SJCRH30 (cell line): ENCODE results near the gene TDRD1. TPM values are rescaled to one million over a fixed set of nuclear protein-coding genes. Genes with fewer than 3 reads are reported as not detected.
"Not testable (repeated sequence)": the region's sequence is repeated elsewhere in the genome, so short reads cannot be mapped to it uniquely, and the experiment has no call there.

ENCODE experiments used
- DNase-seq, 2 experiments: peaks; one replicate each; pipeline ENCODE4 v3.0.0-alpha.2; 2015 to 2020
- H3K27ac ChIP-seq: fragments of 250-450 bp; sonication (Bioruptor Pico); 2 replicates; pipeline ENCODE4 v1.5.1; 2020; ENCODE audit warnings: mild to moderate bottlenecking, moderate library complexity
- H3K27me3 ChIP-seq: fragments of 250-450 bp; sonication (Bioruptor Pico); 2 replicates; pipeline ENCODE4 v1.5.1; 2020; ENCODE audit warnings: mild to moderate bottlenecking, moderate library complexity
- H3K36me3 ChIP-seq: fragments of 250-450 bp; sonication (Bioruptor Pico); 2 replicates; pipeline ENCODE4 v1.5.1; 2020; ENCODE audit warnings: mild to moderate bottlenecking, moderate library complexity
- H3K4me1 ChIP-seq: fragments of 250-450 bp; sonication (Bioruptor Pico); 2 replicates; pipeline ENCODE4 v1.5.1; 2020; ENCODE audit warnings: mild to moderate bottlenecking, moderate library complexity
- H3K4me3 ChIP-seq: fragments of 250-450 bp; sonication (Bioruptor Pico); 2 replicates; pipeline ENCODE4 v1.5.1; 2020; ENCODE audit warnings: mild to moderate bottlenecking, moderate library complexity
- H3K9me3 ChIP-seq: fragments of 250-450 bp; sonication (Bioruptor Pico); replicated peaks from 2 replicates; pipeline ENCODE4 v1.5.1; 2020; ENCODE audit warnings: mild to moderate bottlenecking, moderate library complexity
- total RNA-seq: library from RNA; depleted of rRNA; stranded (reverse); fragments of >200 nt; shearing (Covaris generic); gene quantifications from 2 replicates; pipeline ENCODE4 v1.2.3, GENCODE V29; 2014; rRNA removed

Gene TDRD1
- 0.61 TPM in 2 replicates for total RNA-seq

DNA sequence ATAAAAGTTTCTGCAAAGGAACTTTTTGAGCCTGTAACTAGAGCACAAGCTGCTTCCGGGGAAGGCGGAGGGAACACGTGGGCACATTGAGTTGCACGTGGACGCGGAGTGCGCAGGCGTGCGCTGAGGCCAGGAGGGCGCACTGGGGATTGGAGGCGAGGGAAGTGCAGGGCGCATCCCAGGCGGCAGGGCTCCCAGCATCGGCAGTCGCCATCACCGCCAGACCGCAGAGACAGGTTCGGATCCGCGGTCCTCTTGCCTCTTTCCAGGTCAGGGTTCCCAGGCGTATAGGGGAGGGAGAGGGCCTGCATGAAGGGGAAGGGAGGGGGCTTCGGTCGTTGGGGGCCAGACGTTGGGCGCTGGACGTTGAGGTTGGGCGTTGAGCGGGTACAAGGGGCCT is at the start of gene TDRD1:
Gene TDRD1 (plus strand): TSS at position 206 of the 400 bp plus-strand sequence. CDS start 8,479 bp downstream, outside the sequence.
- H3K27ac ChIP-seq = no peak within 1 kb of the TSS
- no peak within 1 kb of the TSS for H3K4me3 ChIP-seq
- peaks cover 16% of the 10 kb centered on the region for H3K4me1 ChIP-seq
- 0 out of 2 replicates have a peak, but pooled peaks cover 2% of the 10 kb centered on the region for H3K9me3 ChIP-seq
- no peaks in the 10 kb centered on the region for H3K27me3 ChIP-seq
- DNase-seq = no peak
- H3K36me3 ChIP-seq = no peaks in the 10 kb centered on the region

GRCh38 chr10:114131094-114131493 is 48.1 kb upstream of the TDRD1 start:
- H3K27me3 ChIP-seq = no peaks in the 10 kb centered on the region
- no peak for DNase-seq
- peaks cover 42% of the 10 kb centered on the region for H3K36me3 ChIP-seq
- no peaks in the 10 kb centered on the region for H3K9me3 ChIP-seq
- no peak overlapping the region for H3K27ac ChIP-seq
- no peak overlapping the region for H3K4me3 ChIP-seq
- H3K4me1 ChIP-seq = no peaks in the 10 kb centered on the region

DNA sequence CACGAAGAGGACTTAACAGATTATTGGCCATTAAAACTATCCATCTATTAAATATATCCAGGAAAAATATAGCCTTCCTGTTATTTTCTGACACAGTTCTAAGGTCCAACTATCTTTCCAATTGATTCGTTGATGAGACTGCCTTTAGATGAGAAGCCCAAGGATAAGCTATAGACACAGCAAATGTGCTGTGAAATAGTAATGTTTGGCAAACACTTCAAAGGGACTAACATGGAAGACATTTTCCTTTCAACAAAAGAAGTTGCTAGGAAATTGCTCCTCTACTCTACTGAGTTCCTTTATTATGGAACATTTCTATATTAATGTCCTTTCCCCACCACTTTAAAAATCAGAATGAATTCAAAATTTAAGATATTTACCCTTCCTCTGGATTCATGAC is 43.7 kb upstream of the TDRD1 start:
- peaks cover 29% of the 10 kb centered on the region for H3K36me3 ChIP-seq
- H3K27me3 ChIP-seq = no peaks in the 10 kb centered on the region
- no peak for DNase-seq
- no peak overlapping the region for H3K27ac ChIP-seq
- H3K4me1 ChIP-seq = no peaks in the 10 kb centered on the region
- H3K9me3 ChIP-seq = no peaks in the 10 kb centered on the region
- H3K4me3 ChIP-seq = no peak overlapping the region

GRCh38 chr10:114138581-114138980 is 40.6 kb upstream of the TDRD1 start:
- peaks cover 13% of the 10 kb centered on the region; the same call in 1 of the 2 replicates for H3K36me3 ChIP-seq
- DNase-seq = no peak
- H3K27me3 ChIP-seq = no peaks in the 10 kb centered on the region

DNA sequence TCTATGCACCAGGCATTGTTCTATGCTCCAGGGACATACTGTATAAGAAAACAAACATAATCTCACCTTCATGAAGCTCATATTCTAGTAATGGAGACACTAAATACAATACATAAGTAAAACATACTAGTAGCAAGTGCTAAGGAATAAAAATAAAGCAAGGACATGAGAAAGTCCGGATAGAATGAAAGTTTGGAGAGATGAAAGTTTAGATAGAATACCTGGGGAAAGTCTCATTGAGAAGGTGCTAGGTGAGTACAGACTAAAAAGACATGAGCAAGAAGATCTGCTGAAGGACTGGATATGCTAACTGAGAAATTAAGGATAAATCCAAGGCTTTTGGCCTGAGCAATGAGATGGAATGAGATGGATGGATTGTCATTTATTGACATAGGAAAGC is 39.1 kb upstream of the TDRD1 start:
- no peak for DNase-seq
- Histone ChIP-seq H3K9me3 (no peaks in the 10 kb centered on the region), H3K27me3 (no peaks in the 10 kb centered on the region), H3K4me1 (no peaks in the 10 kb centered on the region), H3K27ac (no peak overlapping the region), H3K4me3 (no peak overlapping the region), H3K36me3 (peaks cover 11% of the 10 kb centered on the region; the same call in 1 of the 2 replicates)

More at GRCh38 chr10:114138581-114138980, 40.6 kb upstream of the TDRD1 start:
- Histone ChIP-seq H3K9me3 (no peaks in the 10 kb centered on the region), H3K4me1 (no peaks in the 10 kb centered on the region), H3K27ac (no peak overlapping the region), H3K4me3 (no peak overlapping the region)

GRCh38 chr10:114140827-114141226 is 38.3 kb upstream of the TDRD1 start:
- not testable (repeated sequence) for H3K27ac ChIP-seq, H3K4me3 ChIP-seq, DNase-seq, H3K36me3 ChIP-seq, H3K27me3 ChIP-seq, H3K9me3 ChIP-seq, H3K4me1 ChIP-seq

- H3K4me1 ChIP-seq = no peaks in the 10 kb centered on the region
- no peaks in the 10 kb centered on the region for H3K36me3 ChIP-seq
- H3K27ac ChIP-seq = no peak overlapping the region
- no peaks in the 10 kb centered on the region for H3K9me3 ChIP-seq
- H3K27me3 ChIP-seq = no peaks in the 10 kb centered on the region
- DNase-seq = no peak
- no peak overlapping the region for H3K4me3 ChIP-seq
Measured at GRCh38 chr10:114142018-114142417, 37.1 kb upstream of the TDRD1 start.

DNA sequence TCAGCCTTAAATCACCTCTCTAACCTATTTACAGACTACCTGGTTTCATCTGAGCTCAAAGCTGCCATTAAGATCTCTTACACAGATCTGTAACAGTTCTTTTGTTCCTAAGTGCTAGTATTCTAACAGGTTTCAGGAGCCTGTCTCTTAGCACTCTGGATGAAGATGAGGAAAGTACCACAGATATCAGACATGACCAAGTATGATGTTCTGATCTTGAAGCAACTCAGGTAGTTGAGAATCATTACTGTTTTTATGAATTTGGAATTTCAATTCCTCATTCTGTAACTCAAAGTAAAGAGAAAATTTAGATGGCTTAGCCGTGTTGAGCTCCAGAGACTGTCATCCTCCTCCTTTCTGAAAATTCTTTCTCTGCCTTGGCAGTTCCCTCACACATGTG is 36.0 kb upstream of the TDRD1 start:
- Histone ChIP-seq H3K27me3 (no peaks in the 10 kb centered on the region), H3K9me3 (no peaks in the 10 kb centered on the region), H3K36me3 (no peaks in the 10 kb centered on the region), H3K4me1 (no peaks in the 10 kb centered on the region), H3K27ac (no peak overlapping the region), H3K4me3 (no peak overlapping the region)
- DNase-seq = no peak

- H3K36me3 ChIP-seq, DNase-seq, H3K27ac ChIP-seq, H3K4me3 ChIP-seq, H3K9me3 ChIP-seq, H3K4me1 ChIP-seq, H3K27me3 ChIP-seq: not testable (repeated sequence)
Measured at GRCh38 chr10:114149476-114149875, 29.7 kb upstream of the TDRD1 start.

DNA sequence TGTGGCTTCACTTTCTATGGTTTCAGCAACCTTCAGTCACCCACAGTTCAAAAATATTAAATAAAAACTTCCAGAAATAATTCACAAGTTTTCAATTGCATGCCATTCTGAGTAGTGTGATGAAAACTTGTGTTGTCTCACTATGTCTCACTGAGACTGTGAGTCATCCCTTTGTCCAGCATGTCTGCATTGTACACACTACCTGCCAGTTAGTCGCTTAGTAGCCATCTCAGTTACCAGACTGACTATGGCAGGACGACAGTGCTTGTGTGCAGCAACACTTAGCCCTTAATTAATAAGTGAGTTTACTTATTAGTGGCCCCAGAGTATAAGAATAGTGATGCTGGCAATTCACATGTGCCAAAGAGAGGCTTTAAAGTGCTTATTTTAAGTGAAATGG is 27.7 kb upstream of the TDRD1 start:
- no peak for DNase-seq
- no peaks in the 10 kb centered on the region for H3K27me3 ChIP-seq
- H3K4me3 ChIP-seq = no peak overlapping the region
- H3K9me3 ChIP-seq = no peaks in the 10 kb centered on the region; the same call in 1 of the 2 replicates
- no peak overlapping the region for H3K27ac ChIP-seq
- no peaks in the 10 kb centered on the region for H3K4me1 ChIP-seq
- H3K36me3 ChIP-seq = 0 out of 2 replicates have a peak, but pooled peaks cover 9% of the 10 kb centered on the region

GRCh38 chr10:114151892-114152291 is 27.3 kb upstream of the TDRD1 start:
- H3K27me3 ChIP-seq = no peaks in the 10 kb centered on the region
- H3K27ac ChIP-seq = no peak overlapping the region
- DNase-seq = no peak
- H3K4me3 ChIP-seq = no peak overlapping the region
- no peaks in the 10 kb centered on the region for H3K4me1 ChIP-seq
- no peaks in the 10 kb centered on the region; the same call in 1 of the 2 replicates for H3K9me3 ChIP-seq
- H3K36me3 ChIP-seq = peaks cover 9% of the 10 kb centered on the region; the same call in 1 of the 2 replicates

DNA sequence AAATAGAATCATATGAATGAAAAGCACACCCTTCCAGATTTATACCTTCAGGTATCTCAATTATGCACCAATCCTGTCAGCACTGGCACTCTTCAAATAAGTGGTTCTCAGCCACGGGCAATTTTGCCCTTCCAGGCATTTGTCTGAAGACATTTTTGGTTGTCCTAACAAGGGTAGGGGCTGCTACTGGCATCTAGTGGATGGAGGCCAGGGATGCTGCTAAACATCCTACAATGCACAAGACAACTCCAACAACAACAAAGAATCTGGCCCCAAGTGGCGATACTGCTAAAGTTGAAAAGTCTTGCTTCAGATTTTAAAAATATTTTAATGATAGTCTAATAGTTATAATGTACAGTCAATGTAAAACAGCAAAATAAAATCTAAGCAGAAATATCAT is 21.2 kb upstream of the TDRD1 start:
- peaks cover 6% of the 10 kb centered on the region for H3K4me1 ChIP-seq
- no peaks in the 10 kb centered on the region; the same call in 1 of the 2 replicates for H3K9me3 ChIP-seq
- no peaks in the 10 kb centered on the region for H3K27me3 ChIP-seq
- H3K4me3 ChIP-seq = no peak overlapping the region
- H3K36me3 ChIP-seq = peaks cover 10% of the 10 kb centered on the region; the same call in 1 of the 2 replicates
- H3K27ac ChIP-seq = no peak overlapping the region
- DNase-seq = no peak

DNA sequence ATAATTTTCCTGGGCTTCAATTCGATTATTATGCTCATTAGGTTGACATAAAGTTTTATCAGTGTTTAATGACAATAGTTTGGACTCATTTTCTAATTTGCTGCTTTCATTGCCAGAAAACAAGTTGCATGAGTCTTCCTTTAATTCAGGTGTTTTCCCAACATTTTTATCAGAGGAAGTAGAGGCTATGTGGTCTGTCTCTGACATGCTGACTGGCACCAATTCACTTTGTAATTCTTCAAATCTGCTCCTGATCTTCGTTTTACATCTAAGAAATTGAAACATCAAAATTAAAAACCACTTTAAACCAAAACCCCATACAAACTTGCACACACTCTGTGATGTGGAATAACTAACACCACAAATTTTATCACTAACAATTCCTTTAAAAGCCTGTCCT is 16.1 kb upstream of the TDRD1 start:
- Histone ChIP-seq H3K4me1 (peaks cover 6% of the 10 kb centered on the region), H3K4me3 (no peak overlapping the region), H3K27ac (no peak overlapping the region), H3K9me3 (no peaks in the 10 kb centered on the region), H3K36me3 (0 out of 2 replicates have a peak, but pooled peaks cover 4% of the 10 kb centered on the region), H3K27me3 (no peaks in the 10 kb centered on the region)
- no peak for DNase-seq

GRCh38 chr10:114166043-114166442 is 13.1 kb upstream of the TDRD1 start:
- Histone ChIP-seq H3K27ac (no peak overlapping the region), H3K36me3 (0 out of 2 replicates have a peak, but pooled peaks cover 2% of the 10 kb centered on the region), H3K9me3 (peaks cover 3% of the 10 kb centered on the region; the same call in 1 of the 2 replicates), H3K27me3 (no peaks in the 10 kb centered on the region), H3K4me3 (no peak overlapping the region), H3K4me1 (no peaks in the 10 kb centered on the region)
- DNase-seq = no peak

GRCh38 chr10:114166494-114166893 is 12.7 kb upstream of the TDRD1 start:
- Histone ChIP-seq H3K4me1 (no peaks in the 10 kb centered on the region), H3K27ac (no peak overlapping the region), H3K27me3 (no peaks in the 10 kb centered on the region), H3K9me3 (peaks cover 3% of the 10 kb centered on the region; the same call in 1 of the 2 replicates), H3K36me3 (0 out of 2 replicates have a peak, but pooled peaks cover 2% of the 10 kb centered on the region), H3K4me3 (no peak overlapping the region)
- DNase-seq = no peak

GRCh38 chr10:114167985-114168384 is 11.2 kb upstream of the TDRD1 start:
- no peak for DNase-seq
- H3K4me3 ChIP-seq = no peak overlapping the region
- no peak overlapping the region for H3K27ac ChIP-seq
- 0 out of 2 replicates have a peak, but pooled peaks cover 2% of the 10 kb centered on the region for H3K36me3 ChIP-seq
- peaks cover 3% of the 10 kb centered on the region; the same call in 1 of the 2 replicates for H3K9me3 ChIP-seq
- no peaks in the 10 kb centered on the region for H3K27me3 ChIP-seq
- H3K4me1 ChIP-seq = 0 out of 2 replicates have a peak, but pooled peaks cover under 1% of the 10 kb centered on the region
